K562 (cell line): ENCODE results near the gene STXBP6. TPM values are rescaled to one million over a fixed set of nuclear protein-coding genes. Genes with fewer than 3 reads are reported as not detected.

Experiments
- ATAC-seq: fragments of 200-7000 bp; cut with Tn5 transposase; 3 replicates; pipeline ENCODE4 v1.9.1; 2020; ENCODE audit warnings: moderate library complexity
- BruUV-seq: library from RNA; stranded (reverse); fragments of 400-500 nt; replicated peaks from 2 replicates; lab custom pipeline; 2021; lab: Mats Ljungman, UMichigan
- CTCF ChIA-PET: fragments of 300-600 bp; formaldehyde crosslinking; extraction: SDS; loops from one replicate; lab custom pipeline; 2021; ENCODE audit warnings: low intra/inter-chr PET ratio; lab: Yijun Ruan, JAX
- POLR2A ChIA-PET: fragments of 300-600, 350-650 bp; sonication (Branson Sonifier 250); formaldehyde crosslinking; extraction: SDS; loops from one replicate; lab custom pipeline; 2021; ENCODE audit warnings: antibody characterized with exemption, inconsistent platforms; lab: Yijun Ruan, JAX
- DNase-seq, 4 experiments: peaks; one replicate each; pipeline versions ENCODE4 v3.0.0 to v3.0.0-alpha.2; 2011 to 2018; ENCODE audit warnings: low spot score in 3 of 4, mixed read lengths in 3 of 4; ENCODE audit errors: extremely low read depth in 1 of 4
- FAIRE-seq: peaks from 2 replicates; lab custom pipeline; 2011; peaks lifted over from hg19 to GRCh38; lab: Jason Lieb, UNC
- H2AFZ ChIP-seq: 2 replicates; pipeline ENCODE4 v1.6.0; 2011; ENCODE audit warnings: low read depth, low read length, control low read depth, inconsistent platforms
- H3K27ac ChIP-seq: fragments of 200-600 bp; 3 replicates; pipeline ENCODE4 v1.8.0; 2011; ENCODE audit warnings: low read depth, mild to moderate bottlenecking, control low read depth, inconsistent platforms, low read length, moderate library complexity, mixed read lengths; ENCODE audit errors: extremely low read depth
- H3K27me3 ChIP-seq, 2 experiments: fragments of 300-600 bp in 1 of 2; 2 replicates in 1 of 2; 3 replicates in 1 of 2; pipeline versions ENCODE4 v1.6.0 to v1.8.0; 2011; ENCODE audit warnings: inconsistent platforms in 2 of 2, low read length in 2 of 2, mild to moderate bottlenecking in 1 of 2, mixed read lengths in 1 of 2, moderate library complexity in 1 of 2; ENCODE audit not compliant: control insufficient read depth in 2 of 2, insufficient read depth in 2 of 2
- H3K36me3 ChIP-seq: fragments of 300-600 bp; 3 replicates; pipeline ENCODE4 v1.8.0; 2011; ENCODE audit warnings: mild to moderate bottlenecking, low read length, inconsistent platforms; ENCODE audit not compliant: control insufficient read depth, insufficient read depth
- H3K4me1 ChIP-seq, 2 experiments: fragments of 200-600 bp in 1 of 2; replicated peaks in 1 of 2; 2 replicates in 1 of 2; 3 replicates in 1 of 2; pipeline versions ENCODE4 v1.5.1 to v1.8.0; 2011; ENCODE audit warnings: inconsistent platforms in 2 of 2, low read length in 2 of 2, mild to moderate bottlenecking in 1 of 2, mixed read lengths in 1 of 2, moderate library complexity in 1 of 2; ENCODE audit not compliant: control insufficient read depth in 2 of 2, insufficient read depth in 2 of 2
- H3K4me2 ChIP-seq: 2 replicates; pipeline ENCODE4 v1.6.1; 2011; ENCODE audit warnings: low read length, control low read depth, inconsistent platforms, mixed read lengths; ENCODE audit not compliant: insufficient read depth
- H3K4me3 ChIP-seq: fragments of 200-600 bp; sonication (generic), shearing (Covaris generic); 2 replicates; pipeline ENCODE4 v1.5.1; 2016; ENCODE audit warnings: control low read depth, inconsistent platforms
- H3K79me2 ChIP-seq: fragments of 200-600 bp; 3 replicates; pipeline ENCODE4 v1.8.0; 2011; ENCODE audit warnings: low read length, inconsistent platforms; ENCODE audit not compliant: control insufficient read depth, insufficient read depth
- H3K9ac ChIP-seq, 2 experiments: 2 replicates each; pipeline versions ENCODE4 v1.6.0 to v1.6.1; 2011; ENCODE audit warnings: low read depth in 2 of 2, low read length in 2 of 2, control low read depth in 1 of 2, inconsistent platforms in 1 of 2, mild to moderate bottlenecking in 1 of 2, mixed read lengths in 1 of 2; ENCODE audit not compliant: insufficient read depth in 1 of 2
- H3K9me1 ChIP-seq: one replicate; pipeline ENCODE4 v1.6.0; 2011; ENCODE audit warnings: inconsistent platforms, mild to moderate bottlenecking, low read length, moderate library complexity; ENCODE audit not compliant: control insufficient read depth, insufficient read depth
- H3K9me3 ChIP-seq: replicated peaks from 2 replicates; pipeline ENCODE4 v1.5.1; 2011; ENCODE audit warnings: low read depth, low read length, inconsistent platforms; ENCODE audit not compliant: control insufficient read depth, insufficient read depth
- H4K20me1 ChIP-seq: replicated peaks from 2 replicates; pipeline ENCODE4 v1.6.1; 2011; ENCODE audit warnings: low read length, inconsistent platforms, mixed read lengths; ENCODE audit not compliant: control insufficient read depth, insufficient read depth
- GTF2B ChIP-seq: IDR thresholded peaks from 2 replicates; pipeline ENCODE4 v1.6.1; 2011; ENCODE audit not compliant: insufficient read length; ENCODE audit errors: extremely low read depth
- NONO ChIP-seq, 2 experiments: fragments of 200-400 bp in 1 of 2; fragments of 450-650 bp in 1 of 2; formaldehyde crosslinking in 1 of 2; IDR thresholded peaks; 2 replicates each; pipeline ENCODE4 v1.6.1; 2017; ENCODE audit warnings: low read depth in 2 of 2, mild to moderate bottlenecking in 2 of 2, moderate library complexity in 2 of 2, low read length in 1 of 2
- U2AF2 ChIP-seq: fragments of 200-400 bp; formaldehyde crosslinking; optimal IDR thresholded peaks from 2 replicates; pipeline ENCODE3; 2017; ENCODE audit warnings: low read depth, mild to moderate bottlenecking, low read length
- ZNF445 ChIP-seq: fragments of 250-450 bp; sonication (Bioruptor Pico); IDR thresholded peaks from 2 replicates; pipeline ENCODE4 v1.4.0; 2020; ENCODE audit warnings: low read depth, mild to moderate bottlenecking, moderate library complexity
- ZNF707 ChIP-seq: fragments of 250-450 bp; sonication (Bioruptor Pico); conservative IDR thresholded peaks from 2 replicates; pipeline ENCODE4 v1.8.0; 2022; ENCODE audit warnings: inconsistent platforms, mild to moderate bottlenecking, moderate library complexity
- WGBS: fragments of 100-300 bp; shearing (Covaris generic); methylation state at CpG from one replicate; pipeline ENCODE4 v1.1.6; 2016; ENCODE audit warnings: low coverage, mixed read lengths; ENCODE audit not compliant: insufficient coverage; ENCODE audit errors: missing lambda C conversion rate; 5-methylcytosine and 5-hydroxymethylcytosine counted together
- in situ Hi-C: fragments of 300-500 bp; cut with MboI; formaldehyde crosslinking; loops from 4 replicates; pipeline ENCODE4 v1.15.0; 2018; ENCODE audit warnings: inconsistent platforms, mixed read lengths
- intact Hi-C: fragments of 100-400 bp; cut with micrococcal nuclease; formaldehyde crosslinking; loops from 2 replicates; pipeline ENCODE4 v1.14.2; 2022
- polyA plus RNA-seq, 8 experiments: library from polyadenylated mRNA; depleted of rRNA in 4 of 8; stranded (reverse) in 5 of 8; unstranded in 3 of 8; fragments of >200 nt; fragmentation: Nextera tagmentation in 2 of 8; fragmentation: Illumina TruSeq in 1 of 8; extraction: Ambion mirVana in 2 of 8; extraction: Trizol in 1 of 8; gene quantifications; 2 replicates each; pipeline versions ENCODE4 v1.2.1 to v1.2.3, GENCODE V29; 2011 to 2014; ENCODE audit warnings: inconsistent platforms in 1 of 8, missing spikeins in 1 of 8
- total RNA-seq, 7 experiments: library from RNA; depleted of rRNA in 6 of 7; stranded (reverse); fragments of >200 nt in 6 of 7; fragmentation: Illumina TruSeq in 2 of 7; extraction: Trizol in 2 of 7; gene quantifications; 2 replicates each; pipeline versions ENCODE4 v1.2.1 to v1.2.3, GENCODE V29; 2011 to 2021; ENCODE audit warnings: low replicate concordance in 1 of 7

The STXBP6 gene
- total and polyA plus RNA-seq, 9 of the 15 experiments (the other 6 are each of a cell fraction or from before 2014, with no cell fraction given) = 0.27 to 0.89 (median 0.59) TPM

- no peak overlapping the region for H3K9ac ChIP-seq
- in situ Hi-C loops = no loop called here
- BruUV-seq = no TSS peak
- ATAC-seq (no peak), FAIRE-seq (no peak), DNase-seq (no peak)
- H3K27ac ChIP-seq = no peak overlapping the region
- ChIA-PET CTCF (no interaction called here), POLR2A (no interaction called here)
- no peaks in the 10 kb centered on the region for H3K4me1 ChIP-seq
- H3K36me3 ChIP-seq = no peaks in the 10 kb centered on the region
- H3K4me3 ChIP-seq = no peak overlapping the region
- no peaks in the 10 kb centered on the region for H3K9me1 ChIP-seq
- no peaks in the 10 kb centered on the region for H3K27me3 ChIP-seq
- 10% methylated on average over 5 of the region's 5 CpGs for WGBS
- H4K20me1 ChIP-seq = no peaks in the 10 kb centered on the region
- no peak overlapping the region for H2AFZ ChIP-seq
- no peaks in the 10 kb centered on the region for H3K9me3 ChIP-seq
- intact Hi-C loops = no loop called here
- H3K79me2 ChIP-seq = no peaks in the 10 kb centered on the region
- no peak overlapping the region for H3K4me2 ChIP-seq
- TF ChIP-seq NONO (IDR thresholded peaks at IDR 0.05; ENCODE audit: low read depth in 2 of 2, low read length in 1 of 2) (no peak), ZNF445 (CRISPR knock-in tag) (no peak), U2AF2 (no peak), ZNF707 (CRISPR knock-in tag) (no peak), GTF2B (no peak)
Observed at GRCh38 chr14:24873551-24873950, 176.4 kb downstream of the STXBP6 start.
